ENCODE data around the gene RASEF.

The RASEF gene

GRCh38 chr9:83012168-83012921, 50.6 kb downstream of the RASEF start:
- DNase-seq = no peak

GRCh38 chr9:83011611-83012010, 51.3 kb downstream of the RASEF start:
- no peak for DNase-seq

- DNase-seq = no peak
Observed at GRCh38 chr9:83007521-83008300, 55.2 kb downstream of the RASEF start.

- DNase-seq = no peak
Observed at GRCh38 chr9:83006378-83006777, 56.6 kb downstream of the RASEF start.

- DNase-seq = no peak
Observed at GRCh38 chr9:83005963-83006362, 57.0 kb downstream of the RASEF start.

GRCh38 chr9:83005361-83005760, 57.6 kb downstream of the RASEF start:
- DNase-seq = no peak

- no peak for DNase-seq
Observed at GRCh38 chr9:83002329-83002728, 60.6 kb downstream of the RASEF start.

GRCh38 chr9:83000765-83001164, 62.2 kb downstream of the RASEF start:
- no peak for DNase-seq

GRCh38 chr9:82998409-82998808, 64.5 kb downstream of the RASEF start:
- no peak for DNase-seq

- no peak for DNase-seq
Observed at GRCh38 chr9:82997476-82998140, 65.3 kb downstream of the RASEF start.

- DNase-seq = no peak
Observed at GRCh38 chr9:82996941-82997340, 66.0 kb downstream of the RASEF start.

GRCh38 chr9:82993856-82994605, 68.9 kb downstream of the RASEF start:
- DNase-seq = no peak

- no peak for DNase-seq
Observed at GRCh38 chr9:82991671-82992070, 71.3 kb downstream of the RASEF start.

GRCh38 chr9:82989929-82990328, 73.0 kb downstream of the RASEF start:
- DNase-seq = no peak

GRCh38 chr9:82988488-82988887, 74.5 kb downstream of the RASEF start:
- no peak for DNase-seq

- no peak for DNase-seq
Observed at GRCh38 chr9:82987370-82988189, 75.4 kb downstream of the RASEF start.

GRCh38 chr9:82981552-82981951, 81.4 kb downstream of the RASEF start:
- DNase-seq = no peak

GRCh38 chr9:82975176-82975575, 87.8 kb downstream of the RASEF start:
- no peak for DNase-seq

GRCh38 chr9:82972446-82972845, 90.5 kb downstream of the RASEF start:
- no peak for DNase-seq

GRCh38 chr9:82970359-82970758, 92.6 kb downstream of the RASEF start:
- no peak for DNase-seq

- no peak for DNase-seq
Observed at GRCh38 chr9:82969291-82969690, 93.7 kb downstream of the RASEF start.

- no peak for DNase-seq
Observed at GRCh38 chr9:82968816-82969215, 94.1 kb downstream of the RASEF start.

Measured in CD4-positive, alpha-beta T cell treated with Interleukin-12 subunit alpha and Interleukin-12 subunit beta, for 1 hour (primary cell).